ENCODE measurements around the gene LNX1. TPM values are rescaled to one million over a fixed set of nuclear protein-coding genes. Genes with fewer than 3 reads are reported as not detected.

Gene LNX1
- total and polyA plus RNA-seq, 2 donors (not counting 3 experiments of a cell fraction or from before 2014, with no cell fraction given) = 0.72 to 1.3 TPM

DNA sequence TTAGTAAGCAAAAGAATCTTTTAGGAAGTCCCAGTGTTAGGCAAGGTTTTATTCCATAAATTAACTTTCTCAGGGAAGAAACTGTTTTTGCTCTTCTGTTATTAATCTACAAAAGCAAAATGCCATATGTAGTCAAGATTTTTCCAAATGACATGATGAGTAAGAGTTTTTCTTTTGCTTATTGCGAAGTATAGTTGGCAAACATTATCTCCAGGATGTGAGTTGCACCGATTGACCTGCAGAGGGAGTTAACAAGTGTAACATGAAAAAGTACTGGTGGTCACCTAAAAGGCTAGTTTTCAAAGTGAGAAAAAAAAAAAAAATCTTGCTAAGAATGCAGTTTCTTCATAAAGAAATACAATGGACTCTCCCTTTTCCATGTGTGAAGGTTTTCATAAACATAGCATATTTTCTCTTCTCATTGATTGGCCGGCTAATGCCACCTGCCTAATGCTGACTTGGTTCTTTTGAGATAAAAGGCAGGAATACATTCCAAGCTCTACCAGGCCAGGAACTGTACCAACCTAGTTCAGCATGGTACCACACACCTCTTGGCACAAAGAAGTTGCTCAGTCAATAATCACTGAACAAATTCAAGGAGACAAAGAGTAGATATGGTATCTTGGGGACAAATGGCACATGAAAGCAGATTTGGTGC, 100.2 kb downstream of the LNX1 start:
- CTCF ChIA-PET = interaction anchor here (0.6 to 4.2 kb wide), 23 partner anchors 8 to 742 kb away, joined by 3 to 35 read pairs (median 4); no protein-coding TSS in a partner anchor
- no peak overlapping the region for H3K9ac ChIP-seq (replicated peaks; ENCODE audit: extremely low read depth, insufficient read depth, low read length)
- intact Hi-C loops (cut with micrococcal nuclease) (loop anchor here (2.0 to 10.0 kb wide), 7 partner anchors 68 to 742 kb away; no protein-coding TSS in a partner anchor), dilution Hi-C loops (cut with MboI; ENCODE audit: extremely low pct_ligation_motif_present, low sequenced_read_pairs) (no loop called here)
- TF ChIP-seq, protein P1, sequence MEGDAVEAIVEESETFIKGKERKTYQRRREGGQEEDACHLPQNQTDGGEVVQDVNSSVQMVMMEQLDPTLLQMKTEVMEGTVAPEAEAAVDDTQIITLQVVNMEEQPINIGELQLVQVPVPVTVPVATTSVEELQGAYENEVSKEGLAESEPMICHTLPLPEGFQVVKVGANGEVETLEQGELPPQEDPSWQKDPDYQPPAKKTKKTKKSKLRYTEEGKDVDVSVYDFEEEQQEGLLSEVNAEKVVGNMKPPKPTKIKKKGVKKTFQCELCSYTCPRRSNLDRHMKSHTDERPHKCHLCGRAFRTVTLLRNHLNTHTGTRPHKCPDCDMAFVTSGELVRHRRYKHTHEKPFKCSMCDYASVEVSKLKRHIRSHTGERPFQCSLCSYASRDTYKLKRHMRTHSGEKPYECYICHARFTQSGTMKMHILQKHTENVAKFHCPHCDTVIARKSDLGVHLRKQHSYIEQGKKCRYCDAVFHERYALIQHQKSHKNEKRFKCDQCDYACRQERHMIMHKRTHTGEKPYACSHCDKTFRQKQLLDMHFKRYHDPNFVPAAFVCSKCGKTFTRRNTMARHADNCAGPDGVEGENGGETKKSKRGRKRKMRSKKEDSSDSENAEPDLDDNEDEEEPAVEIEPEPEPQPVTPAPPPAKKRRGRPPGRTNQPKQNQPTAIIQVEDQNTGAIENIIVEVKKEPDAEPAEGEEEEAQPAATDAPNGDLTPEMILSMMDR (IDR thresholded peaks at IDR 0.05; ENCODE audit: extremely low read depth in 1 of 2, insufficient read depth in 1 of 2, low read depth in 1 of 2, low read length in 2 of 2) = peak; percentile 52 to 55
- no peak for TF ChIP-seq EZH2 (IDR thresholded peaks at IDR 0.05; ENCODE audit: borderline replicate concordance, low read depth, low read length, severe bottlenecking)
- peak; percentile 87 for FAIRE-seq
- DNase-seq (ENCODE audit: low read depth, low spot score) = peak; percentile 85
- no peaks in the 10 kb centered on the region for H3K9me3 ChIP-seq (replicated peaks; ENCODE audit: control insufficient read depth, insufficient read depth, low read length)
- no peaks in the 10 kb centered on the region for H3K27me3 ChIP-seq (ENCODE audit: control insufficient read depth in 2 of 2, insufficient read depth in 2 of 2, low read length in 2 of 2)
- no peaks in the 10 kb centered on the region for H4K20me1 ChIP-seq (replicated peaks; ENCODE audit: control insufficient read depth, extremely low read depth, insufficient read depth, low read length)
- H3K79me2 ChIP-seq (ENCODE audit: control insufficient read depth, insufficient read depth, low read length) = no peaks in the 10 kb centered on the region
- POLR2A ChIA-PET = no interaction called here
- H3K27ac ChIP-seq (ENCODE audit: insufficient read depth, low read depth, low read length) = no peak overlapping the region
- no peak overlapping the region for H3K4me2 ChIP-seq (ENCODE audit: insufficient read depth, low read length)
- H3K4me1 ChIP-seq (ENCODE audit: control insufficient read depth, extremely low read depth, insufficient read depth, low read length) = peaks cover 6% of the 10 kb centered on the region
- H3K36me3 ChIP-seq (ENCODE audit: control insufficient read depth in 2 of 2, extremely low read depth in 1 of 2, insufficient read depth in 2 of 2, low read length in 2 of 2) = no peaks in the 10 kb centered on the region
- no TSS peak for BruUV-seq (replicated peaks)
- no peak overlapping the region for H3K4me3 ChIP-seq (replicated peaks in 1 of 3; ENCODE audit: insufficient read depth in 1 of 3, low read depth in 1 of 3, low read length in 3 of 3)
- H3K9me1 ChIP-seq (replicated peaks; ENCODE audit: control insufficient read depth, extremely low read depth, insufficient read depth, low read length) = no peaks in the 10 kb centered on the region
- peak overlapping the region; percentile 14 for H2AFZ ChIP-seq (ENCODE audit: low read depth, low read length)

Data from endothelial cell of umbilical vein (primary cell).